ENCODE data around the gene DHRS7.
A peak's percentile ranks its signal among the peaks of the same experiment; 100 is the strongest.

DHRS7 gene, protein sequence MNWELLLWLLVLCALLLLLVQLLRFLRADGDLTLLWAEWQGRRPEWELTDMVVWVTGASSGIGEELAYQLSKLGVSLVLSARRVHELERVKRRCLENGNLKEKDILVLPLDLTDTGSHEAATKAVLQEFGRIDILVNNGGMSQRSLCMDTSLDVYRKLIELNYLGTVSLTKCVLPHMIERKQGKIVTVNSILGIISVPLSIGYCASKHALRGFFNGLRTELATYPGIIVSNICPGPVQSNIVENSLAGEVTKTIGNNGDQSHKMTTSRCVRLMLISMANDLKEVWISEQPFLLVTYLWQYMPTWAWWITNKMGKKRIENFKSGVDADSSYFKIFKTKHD

DNA sequence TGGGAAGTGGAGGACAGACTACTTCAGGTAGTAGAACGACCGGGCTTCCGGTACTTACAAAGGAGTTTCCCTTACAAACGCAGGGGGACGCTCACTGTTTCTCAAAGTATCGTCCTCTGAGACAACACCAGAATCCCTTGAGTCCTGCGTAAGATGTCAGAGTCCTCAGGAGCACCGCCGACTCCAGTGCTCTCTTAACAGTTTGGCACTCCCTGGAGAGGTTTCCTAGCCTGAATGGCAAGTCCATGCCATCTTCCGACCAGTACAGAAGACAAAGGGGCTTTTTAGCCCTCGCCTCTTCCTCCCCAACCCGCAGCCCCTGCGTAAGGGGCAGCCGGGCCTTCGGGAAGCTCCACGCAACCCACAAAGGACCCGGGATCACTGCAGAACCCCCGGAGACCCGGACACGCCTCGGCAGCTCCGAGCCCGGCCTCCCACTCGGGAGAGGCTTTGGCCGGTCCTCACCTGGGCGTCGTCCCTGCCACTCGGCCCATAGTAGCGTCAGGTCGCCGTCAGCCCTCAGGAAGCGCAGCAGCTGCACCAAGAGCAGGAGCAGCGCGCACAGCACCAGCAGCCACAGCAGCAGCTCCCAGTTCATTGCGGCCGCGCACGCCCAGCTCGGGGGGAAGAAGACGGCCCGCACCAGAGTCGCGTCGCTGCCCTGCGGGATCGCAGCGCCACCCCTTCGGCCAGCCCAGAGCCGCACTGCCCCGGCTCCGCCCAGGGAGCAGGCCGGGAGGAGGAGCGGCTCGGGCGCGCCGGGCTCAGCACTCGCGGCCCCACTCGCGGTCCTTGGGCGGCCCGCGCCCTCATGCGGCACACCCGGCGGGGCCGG lies at the start of gene DHRS7:
Gene DHRS7, minus strand, starts transcription at position 687 of the 835 bp plus-strand sequence. Its CDS starts 89 bp downstream, at position 598.
- peak; percentile 68 for DNase-seq (ENCODE audit: low read depth)

DNA sequence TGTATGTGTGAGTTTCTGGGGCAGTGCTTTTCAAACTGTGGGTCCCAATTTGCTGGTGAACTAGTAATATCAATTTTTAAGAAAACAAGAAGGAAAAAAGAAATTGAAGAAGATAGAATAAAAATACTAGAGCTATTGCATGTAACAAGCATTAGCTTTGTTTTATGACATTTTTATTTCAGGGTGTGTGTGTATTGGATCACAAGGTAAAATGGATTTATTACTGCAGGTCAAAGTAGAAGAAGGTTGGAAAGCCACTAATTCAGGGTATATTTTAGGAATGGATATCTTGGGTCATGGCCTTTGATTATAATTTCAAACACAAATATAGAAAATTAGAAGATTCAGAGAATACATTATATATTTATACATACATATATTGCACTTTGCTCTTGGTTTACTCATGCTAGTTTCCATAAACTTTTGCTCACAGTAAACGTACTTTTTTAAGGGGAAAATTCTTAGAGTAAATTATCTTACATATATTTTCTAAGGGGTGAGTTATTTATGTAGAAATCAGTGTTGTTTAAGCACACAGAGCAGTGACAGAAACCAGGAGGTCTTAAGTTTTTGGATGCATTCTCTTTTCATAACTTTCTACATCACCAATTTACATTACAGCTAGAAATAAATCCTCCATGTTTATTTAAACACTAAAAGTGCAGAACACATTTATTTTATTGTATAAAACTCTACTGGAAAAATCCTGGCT lies 49.4 kb upstream of the DHRS7 start:
- DNase-seq (ENCODE audit: low read depth): no peak

DNA sequence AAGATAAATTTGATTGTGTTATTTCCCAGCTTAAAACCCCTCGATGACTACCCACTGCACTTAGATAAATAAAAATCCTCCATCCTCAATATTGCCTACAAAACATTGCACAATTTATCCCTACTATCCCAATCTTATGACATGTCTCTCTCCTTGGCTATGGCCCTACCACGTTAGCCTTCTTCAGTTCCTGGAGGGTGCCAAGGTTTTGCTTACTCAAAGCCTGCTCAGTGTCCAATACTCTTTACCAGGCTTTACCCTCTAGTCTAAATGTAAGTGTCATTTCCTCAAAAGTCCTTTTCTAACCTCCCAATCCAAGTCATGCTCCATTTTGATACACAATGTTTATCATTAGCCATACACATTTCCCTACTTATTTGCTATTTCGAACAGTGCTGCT lies 48.8 kb upstream of the DHRS7 start:
- no peak for DNase-seq (ENCODE audit: low read depth)

DNA sequence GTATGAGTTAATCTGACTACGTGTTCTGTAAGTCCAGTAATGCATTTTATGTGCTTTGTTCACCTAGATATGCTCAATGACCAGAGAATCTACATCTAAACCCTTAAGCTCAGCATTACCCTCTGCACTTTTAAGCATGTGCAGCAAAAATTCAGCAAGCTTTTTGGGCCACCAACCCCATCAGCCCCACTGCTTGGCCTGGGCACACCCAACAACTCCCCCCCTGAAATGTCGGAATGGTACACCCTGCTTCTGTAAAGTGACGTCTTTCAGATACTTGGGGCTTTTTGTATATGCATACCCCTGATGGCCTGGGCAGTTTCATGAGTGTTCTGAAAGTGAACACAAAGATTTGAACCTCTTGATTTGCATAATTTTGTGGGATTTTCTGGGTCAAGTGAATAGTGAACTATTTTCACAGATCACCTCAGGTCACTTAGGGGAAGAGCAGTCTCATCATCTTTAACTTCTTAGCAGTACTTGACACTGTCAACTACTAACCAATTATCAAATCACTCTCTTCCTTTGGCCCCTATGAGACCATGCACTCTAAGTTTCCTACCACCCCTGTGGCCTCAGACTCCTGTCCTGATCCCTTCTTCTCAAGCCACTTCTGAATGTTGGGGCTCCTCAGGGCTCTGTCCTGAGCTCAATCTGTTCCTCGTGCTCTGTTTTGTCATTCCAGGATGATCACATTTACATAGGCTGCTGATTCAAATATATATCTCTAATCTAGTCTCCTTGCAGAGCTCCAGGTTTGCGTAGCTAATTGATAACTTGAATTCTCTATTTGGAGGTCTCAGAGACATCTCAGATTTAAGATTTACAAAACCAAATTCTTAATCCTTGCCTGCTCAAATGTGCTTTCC lies 47.5 kb upstream of the DHRS7 start:
- DNase-seq (ENCODE audit: low read depth): no peak

DNA sequence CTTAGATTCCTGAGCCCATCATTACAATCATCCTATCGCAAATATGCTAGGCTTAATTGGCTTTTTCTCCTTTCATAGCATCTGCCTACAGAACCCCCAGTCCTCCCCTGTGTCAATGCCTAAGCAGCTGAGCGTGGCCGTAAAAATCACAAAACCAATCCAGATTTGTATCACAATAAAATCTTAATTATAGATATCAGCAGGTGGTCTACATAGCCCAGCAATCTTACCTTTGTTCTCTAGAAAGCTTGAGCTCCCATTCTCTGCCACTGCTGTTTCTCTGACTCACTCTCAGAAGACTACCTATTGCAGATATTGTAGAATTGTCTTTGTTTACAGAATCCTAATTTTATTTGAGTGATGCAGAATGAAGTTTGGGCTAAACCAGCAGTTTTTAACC lies 46.0 kb upstream of the DHRS7 start:
- DNase-seq (ENCODE audit: low read depth): no peak

DNA sequence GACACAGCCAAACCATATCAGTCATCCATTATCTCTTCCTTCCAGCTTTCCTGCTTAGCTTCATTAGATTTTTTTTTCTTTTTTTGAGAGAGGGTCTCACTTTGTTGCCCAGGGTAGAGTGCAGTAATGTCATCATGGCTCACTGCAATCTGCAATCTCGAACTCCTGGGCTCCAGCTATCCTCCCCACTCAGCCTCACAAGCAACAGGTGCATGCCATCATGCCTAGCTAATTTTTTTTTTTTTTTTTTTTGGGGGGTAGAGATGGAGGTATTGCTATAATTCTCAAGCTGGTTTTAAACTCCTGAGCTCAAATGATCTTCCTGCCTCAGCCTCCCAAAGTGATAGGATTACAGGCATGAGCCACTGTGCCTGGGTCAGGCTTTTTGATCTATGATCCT lies 45.5 kb upstream of the DHRS7 start:
- no peak for DNase-seq (ENCODE audit: low read depth)

DNA sequence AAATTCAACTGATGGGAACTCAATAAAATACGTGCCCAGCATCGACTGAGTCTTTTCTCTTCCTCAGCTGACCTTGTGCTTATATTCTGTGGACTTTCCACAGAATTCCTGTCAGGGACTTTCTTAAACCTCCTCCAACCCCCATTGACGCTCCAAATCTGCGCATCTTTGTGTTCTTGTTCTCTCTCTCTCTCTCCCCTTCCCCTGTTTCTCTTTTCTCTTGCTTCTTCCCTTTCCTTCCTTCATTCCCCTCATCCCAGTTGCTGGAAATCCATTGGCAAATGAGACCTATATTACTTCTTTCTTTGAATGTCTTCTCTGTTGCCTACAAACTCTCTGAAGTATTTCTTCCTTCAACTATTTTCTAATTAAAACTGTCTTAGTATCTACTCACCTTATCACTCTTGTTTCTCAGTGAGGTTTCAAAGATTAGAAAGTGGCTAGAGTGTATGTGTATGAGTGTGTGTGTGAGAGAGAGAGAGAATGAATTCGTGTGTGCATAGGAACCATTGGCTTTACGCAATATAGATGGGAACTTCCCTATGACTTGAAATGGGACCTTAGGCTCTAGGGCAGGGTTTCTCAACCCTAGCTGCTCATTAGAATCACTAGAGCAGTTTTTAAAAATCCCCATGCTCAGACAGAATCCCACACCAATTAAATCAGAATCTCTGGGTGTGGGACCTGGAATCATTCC lies 41.8 kb upstream of the DHRS7 start:
- no peak for DNase-seq (ENCODE audit: low read depth)

DNA sequence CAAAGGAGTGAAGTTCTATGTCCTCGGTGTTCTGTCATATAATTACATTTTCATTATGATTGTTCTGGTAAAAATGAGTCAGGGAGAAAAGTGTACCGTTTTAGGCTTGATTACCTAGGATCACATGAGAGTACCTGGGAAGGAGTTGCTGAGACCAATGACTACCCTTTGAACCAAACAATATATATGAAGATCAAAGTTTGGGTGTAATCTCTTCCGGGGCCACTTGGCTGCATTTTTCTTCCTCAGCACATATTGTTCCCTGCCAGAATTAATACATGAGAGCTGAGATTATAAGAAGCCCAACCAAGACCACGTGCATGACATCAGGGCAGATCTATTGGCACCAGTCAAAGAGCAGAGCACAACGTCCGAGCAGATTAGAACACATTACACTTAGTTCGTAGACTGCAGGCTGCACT lies 41.1 kb upstream of the DHRS7 start:
- DNase-seq (ENCODE audit: low read depth): no peak

DNA sequence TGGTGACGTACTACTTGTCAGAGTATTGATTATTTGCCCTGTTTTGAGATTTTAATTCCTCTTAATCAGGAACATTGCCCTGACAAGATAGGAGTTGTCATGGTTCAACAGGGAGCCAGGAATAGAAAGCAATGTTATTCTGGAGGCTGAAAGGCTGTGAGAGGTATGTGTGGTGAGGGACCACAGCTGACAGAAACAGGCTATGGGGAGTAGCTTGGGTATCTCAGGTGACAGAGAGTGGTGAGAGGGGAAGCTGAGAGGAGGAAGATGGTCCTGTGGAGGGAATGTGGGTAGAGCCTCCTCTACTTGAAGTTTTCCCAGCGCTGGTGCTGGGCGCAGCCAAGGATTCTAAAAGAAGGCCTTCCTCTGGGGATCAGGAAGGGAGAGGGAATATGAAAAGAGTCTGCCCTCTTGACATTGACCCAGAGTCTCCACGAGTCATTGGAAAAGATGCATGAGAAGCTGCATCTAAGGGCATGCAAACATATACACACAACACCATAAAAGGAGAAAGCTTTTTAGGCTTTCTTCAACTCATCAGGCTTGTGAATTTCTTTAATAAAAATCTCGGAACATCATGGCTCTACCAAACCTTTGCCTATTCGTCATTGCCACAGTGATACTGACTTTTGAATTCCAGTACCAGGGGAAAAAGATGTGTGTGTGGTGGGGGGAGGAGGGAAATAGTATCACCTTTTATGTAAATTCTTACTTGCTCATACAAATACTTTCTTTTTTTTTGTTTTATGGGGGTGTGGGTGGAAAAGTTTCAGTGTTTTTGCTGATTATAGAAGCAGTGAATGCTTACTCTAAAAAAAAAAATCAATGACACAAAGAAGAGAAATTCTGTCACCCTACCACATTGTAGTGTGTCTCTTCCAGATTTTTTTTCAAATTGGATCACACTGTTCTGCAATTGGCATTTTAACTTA lies 39.9 kb upstream of the DHRS7 start:
- DNase-seq (ENCODE audit: low read depth): no peak

DNA sequence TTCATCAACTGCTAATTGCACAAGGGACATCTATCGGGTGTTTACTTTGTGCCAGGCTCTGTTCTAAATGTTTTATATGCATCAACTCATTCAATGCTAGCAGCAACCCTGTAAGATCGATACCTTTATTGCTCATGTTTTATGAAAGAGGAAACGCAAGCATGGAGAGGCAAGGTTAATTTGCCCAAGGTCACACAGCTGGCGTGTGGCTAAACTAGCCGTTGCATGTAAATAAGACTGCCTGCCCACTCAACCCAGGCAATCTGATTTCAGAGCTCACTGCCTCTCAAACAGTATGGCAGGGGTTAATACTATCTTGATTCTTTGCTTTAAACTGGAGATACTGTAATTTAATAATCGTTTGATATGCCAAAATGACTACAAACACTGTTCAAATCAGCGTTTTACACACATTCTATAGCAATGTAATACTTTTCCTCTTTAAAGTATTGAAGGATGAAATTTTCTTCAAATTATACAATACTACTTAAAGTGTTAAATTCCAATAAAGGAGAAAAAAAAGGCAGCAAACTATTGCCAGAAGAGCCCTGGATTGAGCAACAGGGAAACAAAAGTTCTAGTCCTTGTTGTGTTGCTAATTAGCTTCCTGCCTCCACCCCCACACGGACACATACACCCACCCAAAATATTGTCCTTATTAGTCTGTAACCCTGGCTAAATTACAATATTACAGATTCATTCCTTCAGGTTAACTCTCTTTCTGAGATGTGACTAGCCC lies 39.1 kb upstream of the DHRS7 start:
- DNase-seq (ENCODE audit: low read depth): no peak

DNA sequence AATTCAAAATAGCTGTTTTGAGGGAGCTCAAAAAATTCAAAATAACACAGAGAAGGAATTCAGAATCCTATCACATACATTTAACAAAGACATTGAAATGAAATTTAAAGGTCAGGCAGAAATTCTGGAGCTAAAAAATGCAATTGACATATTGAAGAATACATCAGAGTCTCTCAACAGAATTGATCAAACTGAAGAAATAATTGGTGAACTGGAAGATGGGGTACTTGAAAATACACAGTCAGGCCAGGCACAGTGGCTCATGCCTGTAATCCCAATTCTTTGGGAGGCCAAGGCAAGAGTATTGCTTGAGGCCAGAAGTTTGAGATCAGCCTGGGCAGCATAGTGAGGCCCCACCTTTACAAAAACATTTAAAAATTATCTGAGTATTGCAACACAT lies 34.1 kb upstream of the DHRS7 start:
- no peak for DNase-seq (ENCODE audit: low read depth)

DNA sequence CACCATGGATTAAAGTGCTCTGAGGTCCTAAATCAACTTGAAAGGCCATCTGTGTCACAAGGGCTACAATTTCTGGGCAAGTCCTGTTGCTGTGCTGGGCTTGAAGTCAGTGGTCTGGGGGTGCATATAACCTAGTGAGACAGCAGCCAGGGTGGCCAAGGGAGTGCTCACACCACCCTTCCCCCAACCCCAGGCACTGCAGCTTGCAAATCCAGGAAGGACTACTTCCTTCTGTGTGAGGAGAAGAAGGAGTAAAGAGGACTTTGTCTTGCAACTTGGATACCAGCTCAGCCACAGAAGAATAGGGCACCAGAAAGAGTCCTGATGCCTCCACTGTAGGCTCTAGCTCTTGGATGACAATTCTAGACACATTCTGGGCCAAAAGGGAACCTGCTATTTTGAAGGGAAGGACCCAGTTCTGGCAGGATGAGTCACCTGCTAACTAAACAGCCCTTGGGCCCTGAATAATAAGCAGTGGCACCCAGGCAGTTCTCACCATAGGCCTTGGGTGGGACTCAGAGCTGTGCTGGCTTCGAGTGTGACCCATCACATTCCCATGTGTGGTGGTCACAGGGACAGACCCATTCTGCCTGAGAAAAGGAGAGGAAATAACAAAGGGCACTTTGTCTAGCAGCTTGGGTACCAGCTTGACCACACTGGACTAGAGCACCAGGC lies 32.6 kb upstream of the DHRS7 start:
- DNase-seq (ENCODE audit: low read depth): no peak

DNA sequence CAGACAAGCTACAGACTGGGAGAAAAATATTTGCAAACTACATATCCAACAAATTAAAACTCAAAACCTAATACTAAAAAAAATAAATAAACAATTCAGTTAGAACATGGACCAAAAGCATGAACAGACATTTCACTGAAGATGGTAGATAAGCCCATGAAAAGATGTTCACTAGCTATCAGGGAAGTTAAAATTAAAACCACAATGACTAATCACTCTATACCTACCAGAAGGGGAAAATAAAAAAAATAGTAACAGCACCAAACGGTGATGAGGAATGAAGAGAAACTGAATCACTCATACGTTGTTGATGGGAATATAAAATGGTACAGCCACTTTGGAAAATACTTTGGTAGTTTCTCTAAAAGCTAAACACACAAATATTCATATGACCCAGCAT lies 31.1 kb upstream of the DHRS7 start:
- no peak for DNase-seq (ENCODE audit: low read depth)

DNA sequence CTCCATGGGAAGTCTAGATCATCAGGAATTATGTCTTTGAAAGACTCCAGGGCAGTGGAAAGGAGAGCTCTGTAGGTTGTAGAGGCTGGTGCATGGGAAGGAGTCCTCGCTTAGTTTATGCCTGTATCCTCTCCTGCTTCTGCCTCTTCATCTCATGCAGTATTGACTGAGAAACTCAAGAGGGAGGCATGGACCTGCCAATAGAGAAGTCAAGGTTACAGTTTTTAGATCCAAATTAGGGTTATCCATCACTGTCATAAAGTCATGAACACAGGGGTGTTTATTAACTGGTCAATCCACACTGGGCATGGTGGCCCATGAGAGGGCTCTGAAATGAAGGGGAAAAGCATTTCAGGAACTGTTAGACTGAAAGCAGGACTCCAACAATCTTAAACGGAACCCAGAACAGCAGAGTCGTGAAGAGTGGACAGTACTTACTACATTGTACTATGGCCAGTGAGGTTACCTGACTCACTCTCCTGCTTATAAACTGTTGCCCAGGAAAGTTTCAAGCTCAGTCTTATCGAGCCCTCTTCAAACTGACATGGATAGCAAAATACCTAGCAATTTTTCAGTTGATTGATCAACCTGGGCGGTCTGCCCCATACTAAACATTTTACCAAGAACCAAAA lies 30.1 kb upstream of the DHRS7 start:
- no peak for DNase-seq (ENCODE audit: low read depth)

DNA sequence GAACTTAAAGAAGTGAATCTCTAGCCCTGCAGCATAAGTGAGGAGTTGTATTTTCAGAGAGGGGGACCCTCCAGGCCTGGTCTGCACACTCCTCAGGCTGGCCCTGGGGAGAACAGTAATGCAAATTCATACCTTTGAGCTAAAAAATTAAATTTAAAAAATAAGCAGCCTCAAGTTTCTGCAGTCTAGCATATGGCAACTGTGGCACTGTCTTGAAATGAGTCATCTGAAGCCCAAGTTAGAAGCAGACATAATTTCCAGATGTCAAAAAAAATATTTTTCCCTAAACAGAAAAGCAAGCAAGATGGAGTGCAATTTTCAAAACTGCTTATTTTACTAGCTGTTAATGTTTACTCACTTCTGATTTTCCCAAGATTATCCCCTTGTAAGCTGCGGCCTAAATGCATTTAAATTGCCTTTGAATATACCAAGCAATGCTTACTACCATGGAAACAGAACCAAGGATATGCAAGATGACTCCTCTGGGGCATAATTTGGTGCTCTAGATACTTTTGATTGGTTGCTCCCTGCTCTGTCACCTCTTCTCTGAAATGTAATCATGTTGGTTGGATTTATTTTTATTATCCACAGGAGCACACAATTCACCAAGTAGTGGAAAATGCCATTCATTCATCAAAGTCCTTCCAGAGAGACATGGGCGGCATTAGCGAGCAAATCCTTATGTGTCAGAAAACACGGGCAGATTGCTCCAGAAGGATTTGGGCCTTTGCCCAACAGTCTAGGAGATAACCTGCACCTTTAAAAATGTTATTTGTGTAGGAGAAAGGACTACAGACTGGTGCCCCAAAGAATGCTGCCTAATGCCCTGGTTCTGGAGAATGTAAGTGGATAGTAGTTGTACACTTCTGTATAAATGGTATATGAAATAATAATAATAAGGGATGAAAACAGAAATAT lies 25.0 kb upstream of the DHRS7 start:
- DNase-seq (ENCODE audit: low read depth): no peak

DNA sequence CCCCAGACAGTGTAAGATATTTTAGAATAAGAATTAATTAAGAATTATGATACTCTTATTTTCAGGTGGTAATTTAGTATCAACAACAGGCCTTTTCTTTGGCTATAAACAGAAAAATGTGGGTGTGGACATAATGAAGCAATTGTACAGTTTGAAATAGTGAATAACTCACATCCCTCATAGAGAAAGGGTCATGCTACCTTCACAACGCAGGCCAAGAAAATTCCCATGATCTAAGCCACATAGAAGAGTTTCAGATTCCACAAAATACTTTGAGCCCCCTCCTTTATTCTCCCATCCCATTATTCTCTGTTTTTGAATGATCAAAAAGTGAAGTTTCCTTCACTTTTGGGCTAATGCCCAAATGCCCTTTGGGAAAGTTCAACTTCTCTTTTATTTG lies 23.5 kb upstream of the DHRS7 start:
- DNase-seq (ENCODE audit: low read depth): no peak

DNA sequence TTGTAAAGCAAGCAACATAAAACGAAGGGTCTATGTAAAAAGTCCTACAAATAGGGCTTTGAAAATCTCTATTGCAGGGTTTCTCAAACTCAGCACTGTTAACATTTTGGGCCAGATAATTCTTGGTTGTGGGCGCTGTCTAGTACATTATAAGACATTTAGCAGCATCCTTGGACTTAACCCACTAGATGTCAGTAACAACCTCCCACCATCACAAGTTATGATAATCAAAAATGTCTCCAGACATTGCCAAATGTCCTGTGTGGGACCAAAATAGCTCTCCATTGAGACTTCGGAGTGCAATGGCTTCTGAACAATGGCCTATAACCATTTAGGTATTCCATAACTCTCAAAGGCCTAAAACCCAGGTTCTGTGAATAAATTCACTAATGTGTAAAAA lies 22.9 kb upstream of the DHRS7 start:
- no peak for DNase-seq (ENCODE audit: low read depth)

Measured in stromal cell of bone marrow (primary cell).